A204.1 (cell line): ENCODE data around the gene MLF2.
"Not testable (repeated sequence)": the region's sequence is repeated elsewhere in the genome, so short reads cannot be mapped to it uniquely, and the experiment has no call there.

ENCODE experiments used
- FAIRE-seq: peaks from 2 replicates; lab custom pipeline; 2012; peaks lifted over from hg19 to GRCh38; lab: Jason Lieb, UNC

Gene MLF2

DNA sequence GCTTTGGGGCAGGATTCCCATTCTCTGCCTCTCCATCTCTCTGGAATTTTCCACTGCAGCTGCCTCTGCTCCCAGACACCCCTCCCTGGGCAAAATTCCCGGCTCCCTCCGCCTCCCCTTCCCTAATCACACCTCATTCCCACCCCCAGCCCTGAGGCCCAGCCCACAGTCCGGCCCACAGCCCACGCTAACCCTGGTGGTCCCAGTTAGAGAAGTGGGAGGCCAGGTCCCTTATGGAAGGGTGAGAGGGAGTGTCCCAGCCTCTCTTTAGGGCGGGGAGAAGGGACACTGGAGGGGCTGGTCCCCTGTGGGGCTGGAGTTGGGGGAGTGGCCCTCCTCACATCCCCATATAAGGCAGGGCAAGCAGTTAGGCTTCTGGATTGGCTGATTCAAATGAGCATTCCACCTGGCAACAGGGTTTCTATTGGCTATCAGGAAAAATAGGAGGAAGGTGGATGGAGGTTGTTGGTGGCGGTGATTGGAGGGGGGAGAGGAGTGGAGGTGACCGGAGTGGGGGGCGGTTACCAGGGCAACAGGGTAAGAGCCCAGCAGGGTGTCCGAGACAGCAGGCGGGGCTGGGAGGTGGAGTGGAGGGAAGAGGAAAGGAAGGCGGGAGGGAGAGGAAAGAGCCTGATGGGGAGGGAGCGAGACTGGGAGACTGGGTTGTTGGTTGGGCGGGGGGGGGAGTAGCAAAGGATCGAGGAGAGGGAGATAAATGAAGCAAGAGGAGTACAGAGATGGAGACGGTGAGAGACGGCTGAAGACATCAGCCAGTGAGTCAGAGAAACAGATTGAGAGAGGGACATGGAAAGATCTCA lies 11.3 kb upstream of the MLF2 start:
- FAIRE-seq: peak; percentile 100

DNA sequence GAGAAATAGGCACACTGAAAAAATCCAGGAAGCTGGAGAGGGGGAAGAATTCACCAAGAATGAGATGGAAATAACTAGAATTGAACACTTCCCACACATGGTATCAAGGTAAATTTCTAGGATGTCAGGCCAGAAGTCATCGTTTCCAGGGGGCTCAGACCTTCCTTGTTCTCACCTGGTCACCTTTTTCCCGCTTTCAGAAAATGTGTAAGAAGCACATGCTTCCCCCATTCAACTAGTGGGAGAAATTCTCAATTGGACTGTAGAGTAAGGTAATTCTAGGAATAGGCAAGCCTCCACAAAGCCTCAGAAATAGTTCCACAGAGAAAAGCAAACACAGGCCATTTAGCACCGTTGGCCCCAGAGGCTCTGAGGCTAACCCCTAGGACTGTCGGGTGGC lies 10.4 kb upstream of the MLF2 start:
- no peak for FAIRE-seq

DNA sequence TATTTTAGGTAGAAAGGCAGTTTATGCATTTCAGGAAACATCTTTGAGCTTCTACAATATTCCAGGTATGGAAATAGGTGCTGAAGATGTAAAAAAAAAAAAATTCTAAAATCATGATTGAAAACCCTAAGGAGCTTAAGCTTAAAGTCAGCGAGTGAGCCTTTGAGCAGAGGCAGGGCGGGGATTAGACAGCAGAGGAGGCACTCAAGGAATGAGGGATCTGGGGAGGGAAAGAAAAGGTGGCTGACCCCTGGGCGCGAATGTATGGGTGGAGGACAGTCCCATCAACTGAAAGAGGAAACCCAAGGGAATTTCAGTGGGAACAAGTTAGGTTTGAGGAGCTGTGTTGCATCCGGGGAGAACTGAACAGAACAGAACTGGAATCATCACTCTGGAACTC lies 6.8 kb upstream of the MLF2 start:
- no peak for FAIRE-seq

DNA sequence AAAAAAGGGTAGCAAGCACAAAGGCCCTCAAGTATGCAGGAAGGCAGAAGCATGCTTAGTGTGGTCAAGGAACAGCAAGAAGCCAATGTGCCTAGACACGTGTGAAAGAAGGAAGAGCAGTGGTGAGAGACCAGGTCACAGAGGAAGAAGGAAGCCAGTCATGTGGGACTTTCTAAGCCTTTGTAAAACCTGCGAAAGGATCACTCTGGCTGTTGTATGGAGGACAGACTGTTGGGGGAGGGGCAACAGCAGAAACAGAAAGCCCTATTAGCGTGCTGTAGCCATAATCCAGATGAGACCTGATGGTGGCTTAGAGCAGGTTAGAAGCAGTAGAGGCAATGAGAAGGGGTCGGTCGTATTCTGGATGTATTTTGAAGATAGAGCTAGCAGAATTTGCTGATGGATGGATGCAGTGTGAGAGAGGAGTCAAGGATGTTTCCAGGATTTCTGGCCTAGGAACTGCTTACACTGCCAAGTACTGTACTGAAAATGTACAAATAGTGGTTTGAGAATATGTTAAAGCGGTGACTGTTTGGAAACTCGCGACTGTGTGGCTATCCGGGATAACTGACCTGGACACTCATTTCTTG lies 5.7 kb upstream of the MLF2 start:
- no peak for FAIRE-seq

DNA sequence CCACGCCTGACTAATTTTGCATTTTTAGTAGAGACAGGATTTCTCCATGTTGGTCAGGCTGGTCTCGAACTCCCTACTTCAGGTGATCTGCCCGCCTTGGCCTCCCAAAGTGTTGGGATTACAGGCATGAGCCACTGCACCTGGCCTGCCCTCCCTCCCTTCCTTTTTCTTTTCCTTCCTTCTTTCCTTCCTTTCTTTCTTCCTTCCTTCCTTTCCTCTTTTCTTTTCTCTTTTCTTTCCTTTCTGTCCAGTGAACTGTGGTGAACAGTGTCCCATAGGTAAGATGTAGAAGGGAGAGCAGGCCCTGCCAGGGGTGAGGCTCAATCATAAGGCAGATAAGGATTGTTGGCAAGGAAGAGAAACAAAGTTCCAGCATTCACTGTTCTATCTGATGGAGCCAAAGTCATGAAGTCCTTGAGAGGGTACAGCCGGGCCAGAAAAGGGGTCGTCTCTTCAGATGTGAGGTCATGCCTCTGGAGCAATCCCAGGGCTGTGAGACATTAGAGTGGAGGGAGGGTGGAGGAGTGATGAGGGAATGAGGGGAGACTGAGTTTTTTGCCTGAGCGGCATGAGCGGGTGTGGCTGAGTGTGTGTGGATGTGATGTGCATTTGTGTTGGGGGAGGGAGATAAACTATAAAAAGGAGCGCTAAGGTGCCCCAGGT lies 4.2 kb upstream of the MLF2 start:
- FAIRE-seq: no peak

DNA sequence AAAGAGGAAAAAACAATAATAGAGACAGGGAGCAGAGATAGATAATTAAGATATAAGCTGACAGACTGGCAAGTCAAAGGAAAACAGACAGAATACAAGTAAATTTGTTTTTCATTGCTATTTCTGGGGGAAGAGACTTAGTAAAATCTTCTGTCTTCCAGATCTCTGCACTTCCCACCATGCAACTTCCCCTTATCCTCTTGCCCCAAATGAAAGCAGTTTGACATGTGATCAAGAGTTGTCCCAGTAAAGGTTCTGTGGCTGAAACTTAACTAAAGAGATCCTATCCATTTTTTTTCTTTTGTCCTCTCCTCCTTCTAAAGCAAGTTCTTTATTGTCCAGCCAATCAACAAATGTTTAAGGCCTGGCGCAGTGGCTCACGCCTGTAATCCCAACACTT lies 1.5 kb upstream of the MLF2 start:
- no peak for FAIRE-seq

DNA sequence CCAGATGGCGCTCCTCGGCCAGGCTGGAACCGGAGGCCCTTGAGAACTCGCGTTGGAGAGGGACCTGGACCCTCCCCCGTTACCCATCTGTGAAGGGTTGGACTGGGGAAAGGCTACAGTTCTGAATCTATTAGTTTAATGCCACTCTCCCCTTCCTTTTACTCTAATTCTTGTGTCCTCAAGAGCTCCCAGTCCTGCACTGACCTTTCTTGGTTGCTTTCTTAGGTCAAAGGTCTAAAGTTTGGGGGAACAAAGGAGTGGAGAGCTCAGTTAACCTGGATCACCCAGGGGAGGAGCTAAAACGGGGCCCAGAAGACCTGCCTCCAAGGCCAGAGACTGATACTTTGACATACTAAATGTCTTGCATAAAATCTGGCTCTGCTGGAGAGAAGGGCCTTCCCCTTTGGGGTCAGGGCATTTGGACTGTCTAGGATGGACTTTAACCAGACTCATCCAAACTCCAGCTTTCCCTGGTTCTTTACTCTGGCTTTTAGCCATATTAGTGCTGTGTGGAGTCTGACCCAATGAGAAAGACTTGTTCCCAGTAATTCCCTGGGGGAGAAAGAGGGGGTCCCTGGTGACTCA lies 923 bp upstream of the MLF2 start:
- no peak for FAIRE-seq

DNA sequence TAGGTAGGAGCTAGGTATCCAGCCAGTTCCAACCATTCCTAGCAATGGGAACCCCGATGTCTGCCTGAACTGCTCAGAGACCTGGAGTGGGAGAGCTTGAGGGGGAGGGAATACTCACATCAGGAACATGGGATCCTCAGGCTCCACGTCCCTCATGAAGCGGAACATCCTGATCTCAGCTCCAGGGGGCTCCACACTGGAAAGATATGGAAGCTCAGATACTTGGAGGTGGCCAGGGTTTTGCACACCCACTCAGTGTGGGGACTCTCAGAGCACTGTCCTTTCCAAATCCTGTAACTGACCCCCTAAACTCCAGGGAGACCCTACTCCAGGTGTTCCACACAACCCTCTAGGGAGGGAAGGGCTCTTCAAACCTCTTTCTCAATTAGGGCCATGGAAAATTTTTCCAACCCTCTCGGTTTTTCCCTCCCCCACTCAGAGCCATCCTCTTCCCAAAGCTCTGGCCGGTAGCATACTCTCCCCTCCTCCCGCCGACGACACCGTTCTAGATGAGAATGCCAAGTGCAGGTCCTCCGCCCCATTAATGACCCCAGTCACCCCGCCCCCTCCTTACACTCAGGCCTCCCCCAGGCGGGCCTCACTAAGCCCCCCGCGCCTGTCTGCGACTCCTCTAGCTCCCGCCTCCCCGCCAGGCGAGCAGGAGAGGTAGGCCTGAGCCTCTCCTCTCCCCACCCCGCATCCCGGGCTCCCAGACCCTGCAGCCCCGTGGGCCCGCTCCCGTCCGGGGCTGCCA lies 597 bp downstream of the MLF2 start:
- no peak for FAIRE-seq

DNA sequence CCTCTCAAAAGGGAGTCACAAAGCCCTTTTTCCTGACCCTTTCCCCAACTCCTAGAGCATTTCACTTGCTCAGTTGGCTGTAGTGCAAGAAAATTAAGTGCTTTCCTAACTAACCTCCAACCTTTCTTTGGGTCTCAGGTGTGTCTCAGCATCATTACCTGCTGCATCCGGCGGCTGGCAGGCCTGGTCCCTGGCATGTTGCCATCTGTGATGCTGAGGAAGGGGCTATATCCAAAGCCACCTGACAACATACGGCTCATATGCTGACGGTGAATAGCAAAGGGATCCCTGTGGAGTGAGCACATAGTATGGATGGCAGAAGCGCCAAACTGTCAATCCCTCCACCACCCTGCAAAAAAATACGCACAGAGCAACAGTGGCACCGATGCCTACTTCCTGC lies 1.2 kb downstream of the MLF2 start:
- FAIRE-seq: no peak

DNA sequence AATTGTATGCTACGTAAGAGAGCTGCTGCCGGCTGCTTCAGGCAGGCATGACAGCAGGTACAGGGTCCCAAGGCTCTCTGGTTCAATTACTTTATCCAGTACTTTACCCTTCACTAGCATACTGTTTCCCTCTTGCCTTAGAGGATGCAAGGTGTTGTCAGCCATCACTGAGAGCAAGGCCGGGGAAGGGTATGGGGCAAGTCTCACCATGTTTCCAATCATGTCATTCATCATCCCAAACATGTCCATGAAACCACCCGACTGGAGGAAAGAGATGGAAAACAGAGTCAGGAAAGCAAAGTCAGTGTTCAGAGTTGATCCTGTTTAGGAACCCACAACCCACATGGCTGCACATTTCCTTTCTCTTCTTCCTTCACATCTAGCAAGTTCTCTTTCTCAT lies 2.4 kb downstream of the MLF2 start:
- no peak for FAIRE-seq

DNA sequence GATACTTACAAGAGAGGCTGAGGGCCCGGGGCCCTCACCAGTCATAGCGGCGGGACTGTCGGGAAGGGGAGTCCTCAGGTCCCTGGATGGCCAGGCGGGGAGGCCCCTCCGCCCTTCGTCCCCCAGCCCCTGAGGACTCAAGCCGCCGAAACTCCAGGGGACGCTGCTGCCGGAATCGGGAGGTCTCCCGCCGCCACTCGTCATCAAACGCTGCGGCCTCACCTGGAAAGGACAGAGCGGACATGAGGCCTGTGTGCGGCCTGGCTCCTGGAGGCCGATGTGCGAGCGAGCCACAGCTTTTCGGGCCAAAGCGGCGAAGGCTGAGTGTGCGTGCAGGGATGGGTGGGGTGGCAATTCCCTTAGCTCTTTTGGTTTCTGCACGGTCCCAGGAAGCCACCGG lies 4.2 kb downstream of the MLF2 start:
- no peak for FAIRE-seq

DNA sequence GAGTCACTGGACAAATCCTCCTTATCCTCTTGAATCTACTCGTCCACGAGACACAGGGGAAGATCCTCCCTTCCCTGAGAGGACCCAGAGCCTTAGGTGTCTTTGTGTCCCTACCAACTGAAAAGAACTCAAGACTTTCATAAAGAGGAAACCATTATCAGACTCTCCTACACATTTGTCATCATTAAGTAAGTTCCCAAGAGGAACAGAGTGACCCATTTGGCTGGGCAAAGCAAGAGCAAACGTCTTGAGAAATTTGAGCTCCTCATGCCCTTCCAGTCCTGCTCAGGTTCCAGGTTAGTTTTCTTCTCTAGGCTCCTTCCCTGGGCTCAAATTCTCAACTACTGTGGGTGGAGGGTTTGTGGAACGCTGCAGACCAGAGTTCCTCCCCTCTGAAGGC lies 5.7 kb downstream of the MLF2 start:
- FAIRE-seq: no peak

DNA sequence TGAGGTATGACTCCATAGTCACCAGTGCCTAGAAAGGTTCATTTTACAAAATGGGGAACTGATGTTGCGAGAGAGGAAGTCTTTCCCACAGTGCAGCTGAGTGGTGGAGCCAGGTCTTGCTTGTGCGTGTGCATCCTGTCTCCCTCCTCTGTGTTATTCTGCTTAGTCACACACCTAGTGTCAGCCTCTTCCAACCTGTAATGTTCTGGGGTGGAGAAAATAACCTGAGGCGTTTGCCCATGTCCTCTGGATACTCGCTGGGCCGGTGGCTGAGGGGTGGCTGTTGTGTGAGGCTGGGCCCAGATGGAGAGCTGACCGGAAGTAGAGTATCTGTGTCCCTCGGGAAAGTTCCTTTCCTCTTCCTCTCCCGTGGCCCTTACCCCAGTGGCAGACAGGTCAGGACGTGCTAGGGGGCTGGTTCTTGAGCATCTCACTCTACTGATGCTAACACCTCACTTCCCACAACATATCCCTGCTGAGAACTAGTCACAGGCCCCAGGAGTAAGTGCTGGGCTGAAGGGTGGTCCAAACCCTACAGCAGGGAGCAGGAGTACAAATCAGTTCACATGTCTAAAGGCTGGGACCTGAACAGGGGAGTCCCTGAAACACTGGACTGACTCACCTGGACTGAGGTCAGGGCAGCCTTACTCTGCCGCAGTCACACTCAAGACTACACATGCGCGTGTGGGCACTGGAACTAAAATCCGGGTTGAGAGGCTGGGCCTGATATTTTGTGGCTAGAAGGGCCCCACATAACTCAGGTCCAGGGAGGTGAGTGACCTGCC lies 7.0 kb downstream of the MLF2 start:
- no peak for FAIRE-seq

DNA sequence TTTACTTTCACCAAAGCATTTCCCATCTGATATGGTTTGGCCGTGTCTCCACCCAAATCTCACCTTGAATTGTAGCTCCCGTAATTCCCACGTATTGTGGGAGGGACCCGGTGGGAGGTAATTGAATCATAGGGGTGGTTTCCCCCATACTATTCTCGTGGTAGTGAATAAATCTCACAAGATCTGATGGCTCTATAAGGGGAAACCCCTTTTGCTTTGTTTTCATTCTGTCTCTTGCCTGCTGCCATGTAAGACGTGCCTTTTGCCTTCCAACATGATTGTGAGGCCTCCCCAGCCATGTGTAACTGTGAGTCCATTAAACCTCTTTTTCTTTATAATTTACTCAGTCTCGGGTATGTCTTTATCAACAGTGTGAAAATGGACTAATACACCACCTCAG lies 9.6 kb downstream of the MLF2 start:
- FAIRE-seq: not testable (repeated sequence)

DNA sequence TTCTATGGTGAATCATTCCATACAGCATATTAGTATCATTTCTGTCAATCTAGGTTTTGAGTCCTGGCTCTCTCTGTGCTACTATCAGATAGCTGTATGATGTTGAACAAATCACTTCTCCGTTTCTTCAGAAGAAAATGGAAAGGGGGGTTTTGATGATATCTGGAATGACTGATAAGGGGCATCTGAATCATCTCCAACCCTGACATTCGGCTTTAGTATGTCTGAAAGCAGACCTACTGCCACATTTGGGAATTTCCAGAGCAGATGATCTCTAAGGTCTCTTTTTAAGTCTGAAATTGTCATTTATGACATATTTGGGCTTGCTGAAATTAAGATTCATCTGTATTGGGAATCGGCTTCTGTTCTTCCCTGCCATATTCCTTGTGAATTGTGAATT lies 10.1 kb downstream of the MLF2 start:
- no peak for FAIRE-seq

DNA sequence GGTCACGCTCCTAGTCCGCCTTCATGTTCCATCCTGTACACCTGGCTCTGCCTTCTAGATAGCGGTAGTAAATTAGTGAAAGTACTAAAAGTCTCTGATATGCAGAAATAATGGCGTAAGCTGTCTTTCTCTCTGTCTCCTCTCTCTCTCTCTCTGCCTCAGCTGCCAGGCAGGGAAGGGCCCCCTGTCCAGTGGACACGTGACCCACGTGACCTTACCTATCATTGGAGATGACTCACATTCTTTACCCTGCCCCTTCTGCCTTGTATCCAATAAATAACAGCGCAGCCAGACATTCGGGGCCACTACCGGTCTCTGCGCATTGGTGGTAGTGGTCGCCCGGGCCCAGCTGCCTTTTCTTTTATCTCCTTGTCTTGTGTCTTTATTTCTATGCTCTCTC lies 10.9 kb downstream of the MLF2 start:
- FAIRE-seq: not testable (repeated sequence)

DNA sequence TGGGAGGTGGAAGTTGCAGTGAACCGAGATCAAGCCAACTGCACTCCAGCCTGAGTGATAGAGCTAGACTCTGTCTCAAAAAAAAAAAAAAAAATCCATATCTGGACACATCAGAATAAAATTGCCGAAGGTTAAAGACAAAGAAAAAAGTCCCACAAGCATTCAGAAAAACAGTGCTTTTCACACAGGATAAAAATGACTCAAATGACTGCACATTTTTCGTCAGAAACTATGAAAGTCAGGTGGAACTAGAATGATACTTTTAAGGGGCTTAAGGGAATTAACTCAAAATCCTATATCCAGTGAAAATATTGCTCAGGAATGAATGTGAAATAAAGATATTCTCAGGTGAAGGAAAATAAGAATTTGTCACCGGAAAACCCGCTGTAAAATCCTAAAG lies 16.2 kb downstream of the MLF2 start:
- no peak for FAIRE-seq

DNA sequence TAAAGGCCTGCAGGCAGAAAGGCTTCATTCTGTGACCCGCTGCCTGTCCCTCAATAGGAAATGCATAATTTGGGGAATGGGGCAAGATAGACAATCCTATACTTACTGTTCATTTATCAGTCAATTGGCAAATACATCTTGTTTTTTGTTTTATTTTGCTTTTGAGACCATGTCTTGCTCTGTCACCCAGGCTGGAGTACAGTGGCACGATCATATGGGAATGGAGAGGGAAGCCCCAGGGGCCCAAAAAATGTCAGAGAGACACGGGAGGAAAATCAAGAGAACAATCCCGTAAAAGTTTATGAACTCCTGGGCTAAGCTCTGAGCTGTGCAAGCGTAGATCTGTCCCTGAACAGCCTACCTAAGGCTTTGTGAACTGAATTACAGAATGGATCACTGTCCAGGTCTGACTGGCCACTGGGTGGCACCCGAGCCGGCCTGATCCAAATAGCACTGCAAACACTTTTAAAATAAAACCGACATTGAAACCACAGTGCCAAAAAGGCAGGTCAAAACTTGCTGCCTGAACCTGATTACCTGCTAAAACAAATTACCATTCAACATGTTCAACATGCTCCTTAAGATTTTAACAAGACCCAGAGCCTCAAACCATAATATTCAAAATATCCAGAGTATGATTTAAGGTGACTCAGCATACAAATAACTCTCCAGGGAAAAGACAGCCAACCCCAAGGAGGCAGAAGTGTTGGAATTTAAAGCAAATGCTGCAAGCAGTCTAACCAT lies 17.3 kb downstream of the MLF2 start:
- FAIRE-seq: peak; percentile 92

DNA sequence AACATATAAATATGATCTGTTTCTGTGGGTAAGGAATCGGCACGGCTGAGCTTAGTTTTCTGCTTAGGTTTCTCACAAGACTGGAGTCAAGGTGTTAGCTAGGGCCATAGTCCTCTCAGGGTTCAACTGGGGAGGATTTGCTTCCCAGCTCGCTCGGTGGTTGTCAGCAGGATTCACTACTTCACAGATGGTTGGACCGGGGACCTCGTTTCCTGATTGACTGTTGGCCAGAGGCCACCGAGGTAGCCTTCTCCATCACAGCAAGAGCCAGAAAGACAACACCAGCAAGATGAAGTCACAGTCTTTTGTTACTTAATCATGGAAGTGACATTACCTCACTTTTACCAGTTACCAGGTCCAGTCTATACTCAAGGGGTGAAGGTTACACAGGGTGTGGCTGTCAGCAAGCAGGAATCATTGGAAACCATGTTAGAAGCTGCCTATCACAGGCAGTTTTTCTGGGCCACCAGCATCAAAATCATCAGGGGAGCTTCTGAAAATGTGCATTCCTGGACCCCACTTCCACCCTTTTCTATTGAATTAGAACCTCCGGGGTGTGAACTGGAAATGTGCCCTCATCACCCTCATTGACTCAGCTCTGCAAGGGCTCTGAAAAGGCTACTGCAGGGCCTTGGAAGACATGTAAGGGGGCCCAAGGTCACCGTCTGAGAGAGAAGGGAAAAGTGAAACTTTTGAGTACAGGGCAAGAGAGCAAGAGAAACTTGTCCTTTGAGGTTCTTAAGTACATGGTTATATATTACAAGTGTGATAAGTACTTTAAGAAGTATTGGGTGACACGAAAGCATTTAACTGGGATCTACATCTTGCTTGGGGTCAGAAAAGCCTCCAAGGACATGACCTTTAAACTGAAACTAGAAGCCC lies 18.2 kb downstream of the MLF2 start:
- FAIRE-seq: no peak

DNA sequence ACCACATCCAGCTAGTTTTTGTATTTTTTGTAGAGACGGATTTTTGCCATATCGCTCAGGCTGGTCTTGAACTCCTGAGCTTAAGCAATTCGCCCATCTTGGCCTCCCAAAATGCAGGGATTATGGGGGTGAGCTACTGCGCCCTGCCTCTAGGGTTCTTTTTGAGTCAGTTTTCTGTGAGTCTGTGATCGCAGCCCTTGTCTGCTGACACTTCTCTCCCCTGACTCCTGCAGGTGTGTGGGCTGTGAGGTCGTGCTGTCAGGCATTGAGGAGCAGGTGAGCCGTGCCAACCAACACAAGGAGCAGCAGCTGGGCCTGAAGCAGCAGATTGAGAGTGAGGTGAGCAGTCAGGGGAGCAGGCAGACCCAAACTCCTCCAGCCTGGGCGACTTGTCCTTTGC lies 22.8 kb downstream of the MLF2 start:
- FAIRE-seq: no peak
